AG04449 (cell line): Measurements from ENCODE around the gene RRBP1.

ENCODE experiments used
- CTCF ChIA-PET: fragments of 350-600 bp; formaldehyde crosslinking; extraction: SDS; loops from one replicate; lab custom pipeline; 2021; ENCODE audit warnings: antibody characterized with exemption; lab: Yijun Ruan, JAX
- POLR2A ChIA-PET: fragments of 400-600, 350-600 bp; formaldehyde crosslinking; extraction: SDS; loops from one replicate; lab custom pipeline; 2020; ENCODE audit warnings: antibody characterized with exemption, inconsistent platforms; lab: Yijun Ruan, JAX
- DNase-seq: peaks from one replicate; pipeline ENCODE4 v3.0.0-alpha.2; 2010; ENCODE audit warnings: low read depth, low spot score
- H3K4me3 ChIP-seq: 2 replicates; pipeline ENCODE4 v1.5.1; 2011; ENCODE audit warnings: low read depth, mild to moderate bottlenecking, control low read depth, low read length
- CTCF ChIP-seq: IDR thresholded peaks from one replicate; pipeline ENCODE4 v1.5.1; 2011; ENCODE audit warnings: mild to moderate bottlenecking, moderate library complexity, low read length, control low read depth, inconsistent platforms; ENCODE audit not compliant: insufficient read depth; ENCODE audit errors: missing control alignments

RRBP1 gene

DNA sequence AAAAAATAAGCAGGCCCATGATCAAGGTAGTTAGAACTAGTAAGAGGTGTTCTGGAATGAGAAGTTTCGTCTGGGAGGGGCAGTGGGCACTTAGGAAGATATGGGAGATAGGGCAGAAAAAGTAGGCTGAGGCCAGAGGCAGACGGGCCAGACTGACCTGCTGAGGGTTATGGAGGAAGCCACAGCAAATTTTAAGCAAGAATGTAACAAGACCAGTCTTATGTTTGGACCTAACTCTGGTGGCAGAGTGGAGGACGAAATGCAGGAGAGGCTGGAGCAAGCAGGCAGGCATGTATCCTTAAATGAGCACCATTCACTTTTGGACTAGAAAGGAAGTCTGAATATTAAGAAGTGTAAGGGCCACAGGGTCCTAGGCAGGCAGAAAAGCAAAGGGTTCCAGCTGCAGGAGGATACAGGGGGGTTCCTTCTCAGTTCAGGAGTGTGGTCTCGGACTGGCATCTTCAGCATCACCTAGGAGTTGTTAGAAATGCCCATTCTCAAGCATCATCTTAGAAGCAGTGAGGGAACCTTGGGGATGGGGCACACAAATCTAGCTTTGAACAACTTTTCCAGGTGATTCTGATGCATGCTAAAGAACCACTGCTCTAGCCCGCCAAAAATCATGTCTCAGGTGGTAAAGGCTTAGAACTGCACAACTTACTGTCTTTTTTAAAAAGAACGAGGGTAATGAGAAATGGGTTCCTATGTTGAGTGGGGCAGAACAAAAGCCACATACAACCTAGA is 113.8 kb downstream of the RRBP1 start:
- no peak for DNase-seq
- peak overlapping the region; percentile 82 for H3K4me3 ChIP-seq
- no peak for TF ChIP-seq CTCF
- POLR2A ChIA-PET = no interaction called here
- CTCF ChIA-PET = no interaction called here

DNA sequence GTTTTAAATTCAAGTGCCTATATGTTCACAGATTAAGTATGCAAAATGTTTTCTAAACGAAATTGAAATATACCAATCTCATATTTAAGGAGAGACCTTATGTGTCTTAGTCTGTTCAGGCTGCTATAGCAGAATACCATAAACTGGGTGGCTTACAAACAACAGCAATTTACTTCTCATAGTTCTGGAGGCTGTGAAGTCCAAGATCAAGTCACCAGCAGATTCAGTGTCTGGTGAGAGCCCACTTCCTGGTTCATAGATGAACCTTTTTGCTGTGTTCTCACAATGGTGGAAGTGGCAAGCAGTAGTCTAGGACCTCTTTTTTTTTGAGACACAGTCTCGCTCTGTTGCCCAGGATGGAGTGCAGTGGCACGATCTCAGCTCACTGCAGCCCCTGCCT is 115.7 kb downstream of the RRBP1 start:
- no peak for DNase-seq
- ChIA-PET CTCF (no interaction called here), POLR2A (no interaction called here)
- H3K4me3 ChIP-seq = no peak overlapping the region
- no peak for TF ChIP-seq CTCF

DNA sequence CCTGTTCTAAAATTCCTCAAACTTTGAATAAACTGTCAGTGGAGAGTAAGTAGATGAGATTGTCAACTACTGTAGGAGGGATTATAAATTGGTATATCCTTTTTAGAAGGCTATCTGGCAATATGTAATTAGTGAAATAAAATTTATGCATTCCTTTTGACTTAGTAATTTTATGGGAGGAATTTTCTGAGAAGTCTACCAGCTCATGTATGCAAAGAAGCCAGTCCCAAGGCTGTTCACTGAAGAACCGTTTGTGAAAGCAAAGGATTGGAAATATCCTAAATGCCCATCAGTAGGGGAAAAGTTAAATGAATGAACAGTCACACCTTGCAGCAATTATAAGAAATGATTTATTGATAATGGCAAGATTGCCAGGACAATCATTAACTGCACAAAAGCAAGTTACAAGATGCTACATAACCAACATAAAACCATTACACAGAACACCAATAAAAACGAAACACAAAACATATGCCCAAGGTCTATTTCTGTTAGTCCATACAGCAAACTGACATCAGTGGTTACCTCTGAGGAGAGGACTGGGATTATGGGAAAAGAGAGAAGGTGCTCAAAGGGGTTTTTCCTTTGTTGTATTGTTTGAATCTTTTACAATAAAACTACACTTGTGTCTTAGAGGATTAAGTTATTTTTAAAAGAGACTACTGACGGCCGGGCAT is 116.7 kb downstream of the RRBP1 start:
- no peak for TF ChIP-seq CTCF
- ChIA-PET POLR2A (no interaction called here), CTCF (no interaction called here)
- H3K4me3 ChIP-seq = no peak overlapping the region
- no peak for DNase-seq
